ENCODE data around the gene IL19. TPM values are rescaled to one million over a fixed set of nuclear protein-coding genes. Genes with fewer than 3 reads are reported as not detected.
A peak's percentile ranks its signal among the peaks of the same experiment; 100 is the strongest.
"Not testable (repeated sequence)": the region's sequence is repeated elsewhere in the genome, so short reads cannot be mapped to it uniquely, and the experiment has no call there.

IL19 gene
- total RNA-seq, 1 donor from 2014 or later = not detected

- no peak overlapping the region for H3K4me3 Mint-ChIP-seq
- TF ChIP-seq, protein P1, sequence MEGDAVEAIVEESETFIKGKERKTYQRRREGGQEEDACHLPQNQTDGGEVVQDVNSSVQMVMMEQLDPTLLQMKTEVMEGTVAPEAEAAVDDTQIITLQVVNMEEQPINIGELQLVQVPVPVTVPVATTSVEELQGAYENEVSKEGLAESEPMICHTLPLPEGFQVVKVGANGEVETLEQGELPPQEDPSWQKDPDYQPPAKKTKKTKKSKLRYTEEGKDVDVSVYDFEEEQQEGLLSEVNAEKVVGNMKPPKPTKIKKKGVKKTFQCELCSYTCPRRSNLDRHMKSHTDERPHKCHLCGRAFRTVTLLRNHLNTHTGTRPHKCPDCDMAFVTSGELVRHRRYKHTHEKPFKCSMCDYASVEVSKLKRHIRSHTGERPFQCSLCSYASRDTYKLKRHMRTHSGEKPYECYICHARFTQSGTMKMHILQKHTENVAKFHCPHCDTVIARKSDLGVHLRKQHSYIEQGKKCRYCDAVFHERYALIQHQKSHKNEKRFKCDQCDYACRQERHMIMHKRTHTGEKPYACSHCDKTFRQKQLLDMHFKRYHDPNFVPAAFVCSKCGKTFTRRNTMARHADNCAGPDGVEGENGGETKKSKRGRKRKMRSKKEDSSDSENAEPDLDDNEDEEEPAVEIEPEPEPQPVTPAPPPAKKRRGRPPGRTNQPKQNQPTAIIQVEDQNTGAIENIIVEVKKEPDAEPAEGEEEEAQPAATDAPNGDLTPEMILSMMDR (conservative IDR thresholded peaks at IDR 0.05) = peak; percentile 51
- H3K9me3 Mint-ChIP-seq = no peaks in the 10 kb centered on the region
- peaks cover 8% of the 10 kb centered on the region for H3K4me1 Mint-ChIP-seq (ENCODE audit: unreplicated experiment)
- peaks cover 4% of the 10 kb centered on the region for H3K27me3 Mint-ChIP-seq
- no peaks in the 10 kb centered on the region for H3K36me3 Mint-ChIP-seq
- H3K27ac Mint-ChIP-seq = no peak overlapping the region
- DNase-seq (ENCODE audit: extremely low spot score, unreplicated experiment) = no peak
Measured at GRCh38 chr1:206761159-206761768, 9.3 kb upstream of the IL19 start.

GRCh38 chr1:206762741-206763364 is 7.7 kb upstream of the IL19 start:
- not testable (repeated sequence) for H3K4me3 Mint-ChIP-seq; DNase-seq (ENCODE audit: extremely low spot score, unreplicated experiment); H3K4me1 Mint-ChIP-seq (ENCODE audit: unreplicated experiment); H3K36me3 Mint-ChIP-seq; H3K9me3 Mint-ChIP-seq; H3K27me3 Mint-ChIP-seq; H3K27ac Mint-ChIP-seq

DNA sequence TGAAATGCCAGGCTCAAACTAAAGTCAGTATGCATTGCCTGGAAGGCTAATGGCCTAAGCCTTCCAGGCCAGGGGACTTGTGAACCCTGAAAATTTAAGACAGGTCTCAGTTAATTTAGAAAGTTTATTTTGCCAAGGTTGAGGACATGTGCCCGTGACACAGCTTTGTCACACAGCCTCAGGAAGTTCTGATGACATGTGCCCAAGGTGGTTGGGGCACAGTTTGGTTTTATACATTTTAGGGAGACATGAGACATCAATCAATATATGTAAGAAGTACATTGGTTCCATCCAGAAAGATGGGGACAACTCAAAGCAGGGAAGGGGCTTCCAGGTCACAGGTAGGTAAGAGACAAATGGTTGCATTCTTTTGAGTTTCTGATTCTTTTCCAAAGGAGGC is 4.8 kb upstream of the IL19 start:
- not testable (repeated sequence) for DNase-seq (ENCODE audit: extremely low spot score, unreplicated experiment); H3K4me1 Mint-ChIP-seq (ENCODE audit: unreplicated experiment); H3K4me3 Mint-ChIP-seq; H3K27ac Mint-ChIP-seq; H3K9me3 Mint-ChIP-seq; H3K27me3 Mint-ChIP-seq; H3K36me3 Mint-ChIP-seq

GRCh38 chr1:206766251-206766856 is 4.2 kb upstream of the IL19 start:
- H3K4me1 Mint-ChIP-seq (ENCODE audit: unreplicated experiment) = peaks cover 11% of the 10 kb centered on the region
- TF ChIP-seq, protein P1 (conservative IDR thresholded peaks at IDR 0.05) = no peak
- H3K36me3 Mint-ChIP-seq = no peaks in the 10 kb centered on the region
- H3K4me3 Mint-ChIP-seq = no peak overlapping the region
- DNase-seq (ENCODE audit: extremely low spot score, unreplicated experiment) = no peak
- H3K27ac Mint-ChIP-seq = no peak overlapping the region
- no peaks in the 10 kb centered on the region for H3K9me3 Mint-ChIP-seq
- peaks cover 14% of the 10 kb centered on the region for H3K27me3 Mint-ChIP-seq

DNA sequence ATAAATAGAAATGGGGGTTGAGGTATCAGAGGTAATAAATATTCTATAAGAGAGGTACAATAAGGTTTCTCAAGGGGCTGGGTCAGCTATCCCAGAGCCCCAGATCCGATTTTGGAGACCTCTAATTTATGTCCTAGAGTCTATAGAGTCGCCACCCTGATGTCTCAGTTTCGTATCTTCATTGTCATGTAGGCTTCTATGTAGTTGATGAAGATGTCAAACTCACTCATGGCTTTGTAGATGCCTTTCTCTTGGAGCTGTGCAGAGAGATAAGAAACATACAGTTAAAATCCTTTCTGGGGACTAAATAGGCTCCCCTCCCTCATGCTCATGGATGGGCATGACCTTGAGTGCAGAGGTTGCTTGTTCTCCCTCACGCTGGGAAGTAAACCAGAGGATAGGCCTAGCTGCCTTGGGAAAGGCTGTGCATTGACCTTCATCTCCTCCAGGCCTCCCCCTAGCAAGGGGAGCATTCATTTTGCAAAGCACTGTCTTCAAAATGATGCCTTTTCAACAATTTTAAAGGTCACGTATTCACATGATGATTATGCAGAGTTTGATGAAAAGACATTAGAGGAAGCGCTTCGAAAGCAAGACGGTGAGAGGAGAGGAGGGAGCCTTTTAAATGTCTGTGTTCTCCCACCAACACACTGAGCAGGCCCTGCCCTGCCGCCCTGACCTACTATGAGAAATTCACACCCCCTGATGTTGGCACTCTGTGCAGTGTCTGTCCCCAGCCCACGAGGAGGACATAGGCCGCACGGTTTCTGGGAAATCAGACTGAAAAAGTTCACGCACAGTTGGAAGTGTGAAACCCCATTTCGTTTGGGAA is 1.9 kb upstream of the IL19 start:
- DNase-seq (ENCODE audit: extremely low spot score, unreplicated experiment) = no peak
- H3K27me3 Mint-ChIP-seq = peaks cover 20% of the 10 kb centered on the region
- H3K27ac Mint-ChIP-seq = no peak overlapping the region
- no peaks in the 10 kb centered on the region for H3K36me3 Mint-ChIP-seq
- no peaks in the 10 kb centered on the region for H3K9me3 Mint-ChIP-seq
- H3K4me3 Mint-ChIP-seq = no peak overlapping the region
- H3K4me1 Mint-ChIP-seq (ENCODE audit: unreplicated experiment) = peaks cover 17% of the 10 kb centered on the region
- TF ChIP-seq, protein P1 (conservative IDR thresholded peaks at IDR 0.05) = no peak

- Mint-ChIP-seq H3K9me3 (no peaks in the 10 kb centered on the region), H3K27me3 (peaks cover 20% of the 10 kb centered on the region), H3K36me3 (no peaks in the 10 kb centered on the region), H3K4me1 (ENCODE audit: unreplicated experiment) (peaks cover 17% of the 10 kb centered on the region), H3K27ac (no peak overlapping the region), H3K4me3 (no peak overlapping the region)
- TF ChIP-seq, protein P1 (conservative IDR thresholded peaks at IDR 0.05) = no peak
- no peak for DNase-seq (ENCODE audit: extremely low spot score, unreplicated experiment)
Measured at GRCh38 chr1:206769304-206769731, 1.3 kb upstream of the IL19 start.
